BE2C (cell line): ENCODE results near the gene PACSIN2.
"Not testable (repeated sequence)": the region's sequence is repeated elsewhere in the genome, so short reads cannot be mapped to it uniquely, and the experiment has no call there.

ENCODE experiments used
- DNase-seq: peaks from one replicate; pipeline ENCODE4 v3.0.0-alpha.2; 2020
- H3K27me3 ChIP-seq: fragments of 250-450 bp; sonication (Bioruptor Pico); 2 replicates; pipeline ENCODE4 v1.5.1; 2020; ENCODE audit warnings: mild to moderate bottlenecking
- H3K36me3 ChIP-seq: fragments of 250-450 bp; sonication (Bioruptor Pico); 2 replicates; pipeline ENCODE4 v1.5.1; 2020; ENCODE audit warnings: mild to moderate bottlenecking
- H3K4me1 ChIP-seq: fragments of 250-450 bp; sonication (Bioruptor Pico); 2 replicates; pipeline ENCODE4 v1.5.1; 2020
- H3K4me3 ChIP-seq: 2 replicates; pipeline ENCODE4 v1.5.1; 2011; ENCODE audit warnings: low read depth, low read length
- H3K9me3 ChIP-seq: fragments of 250-450 bp; sonication (Bioruptor Pico); 2 replicates; pipeline ENCODE4 v1.5.1; 2020
- CTCF ChIP-seq: IDR thresholded peaks from 2 replicates; pipeline ENCODE4 v1.5.1; 2012; ENCODE audit warnings: mild to moderate bottlenecking, low read depth, low read length

The PACSIN2 gene

GRCh38 chr22:42920101-42920820, 94.7 kb downstream of the PACSIN2 start:
- no peak for DNase-seq
- no peaks in the 10 kb centered on the region for H3K36me3 ChIP-seq
- no peak for TF ChIP-seq CTCF
- H3K4me1 ChIP-seq: no peaks in the 10 kb centered on the region
- H3K9me3 ChIP-seq: no peaks in the 10 kb centered on the region
- no peak overlapping the region for H3K4me3 ChIP-seq
- no peaks in the 10 kb centered on the region for H3K27me3 ChIP-seq

GRCh38 chr22:42919199-42919598, 95.8 kb downstream of the PACSIN2 start:
- no peak for DNase-seq
- no peak for TF ChIP-seq CTCF
- Histone ChIP-seq H3K4me3 (no peak overlapping the region), H3K9me3 (no peaks in the 10 kb centered on the region), H3K27me3 (no peaks in the 10 kb centered on the region), H3K4me1 (no peaks in the 10 kb centered on the region), H3K36me3 (no peaks in the 10 kb centered on the region)

- no peaks in the 10 kb centered on the region for H3K27me3 ChIP-seq
- no peak overlapping the region for H3K4me3 ChIP-seq
- H3K4me1 ChIP-seq: no peaks in the 10 kb centered on the region
- H3K9me3 ChIP-seq: no peaks in the 10 kb centered on the region
- DNase-seq: no peak
- no peak for TF ChIP-seq CTCF
- H3K36me3 ChIP-seq: no peaks in the 10 kb centered on the region
These were observed 96.4 kb downstream of the PACSIN2 start for GRCh38 chr22:42918500-42918899.

GRCh38 chr22:42917358-42917757, 97.6 kb downstream of the PACSIN2 start:
- H3K36me3 ChIP-seq, H3K4me3 ChIP-seq, H3K4me1 ChIP-seq, H3K27me3 ChIP-seq, H3K9me3 ChIP-seq, DNase-seq: not testable (repeated sequence)

GRCh38 chr22:42915980-42916765, 98.8 kb downstream of the PACSIN2 start:
- Histone ChIP-seq H3K9me3 (no peaks in the 10 kb centered on the region), H3K4me3 (no peak overlapping the region), H3K4me1 (no peaks in the 10 kb centered on the region), H3K36me3 (no peaks in the 10 kb centered on the region), H3K27me3 (no peaks in the 10 kb centered on the region)
- no peak for DNase-seq
- TF ChIP-seq CTCF: no peak

GRCh38 chr22:42914511-42915076, 100.4 kb downstream of the PACSIN2 start:
- Histone ChIP-seq H3K27me3 (no peaks in the 10 kb centered on the region), H3K4me1 (no peaks in the 10 kb centered on the region)
- TF ChIP-seq CTCF: no peak

More at GRCh38 chr22:42914511-42915076, 100.4 kb downstream of the PACSIN2 start:
- Histone ChIP-seq H3K36me3 (no peaks in the 10 kb centered on the region; the same call in 1 of the 2 replicates), H3K4me3 (no peak overlapping the region), H3K9me3 (no peaks in the 10 kb centered on the region)
- DNase-seq: no peak
